ENCODE measurements around the gene RNF43.

Gene RNF43

GRCh38 chr17:58377661-58378060 is 39.7 kb downstream of the RNF43 start:
- DNase-seq = no peak
- no peaks in the 10 kb centered on the region for H3K9me3 Mint-ChIP-seq
- peaks cover 43% of the 10 kb centered on the region for H3K4me1 Mint-ChIP-seq
- peaks cover 3% of the 10 kb centered on the region for H3K27me3 Mint-ChIP-seq (ENCODE audit: low read depth, poor library complexity)
- no peak for TF ChIP-seq CTCF (IDR thresholded peaks at IDR 0.05)
- no peak overlapping the region for H3K4me3 Mint-ChIP-seq
- H3K27ac Mint-ChIP-seq = no peak overlapping the region
- no peaks in the 10 kb centered on the region for H3K36me3 Mint-ChIP-seq (ENCODE audit: low read depth)

- no peaks in the 10 kb centered on the region for H3K9me3 Mint-ChIP-seq
- DNase-seq = no peak
- no peak for TF ChIP-seq CTCF (IDR thresholded peaks at IDR 0.05)
- H3K27ac Mint-ChIP-seq = no peak overlapping the region
- peaks cover 3% of the 10 kb centered on the region for H3K27me3 Mint-ChIP-seq (ENCODE audit: low read depth, poor library complexity)
- peaks cover 38% of the 10 kb centered on the region for H3K4me1 Mint-ChIP-seq
- H3K4me3 Mint-ChIP-seq = no peak overlapping the region
- no peaks in the 10 kb centered on the region for H3K36me3 Mint-ChIP-seq (ENCODE audit: low read depth)
These were observed 40.2 kb downstream of the RNF43 start for GRCh38 chr17:58377093-58377601.

GRCh38 chr17:58376472-58377000 is 40.8 kb downstream of the RNF43 start:
- H3K36me3 Mint-ChIP-seq (ENCODE audit: low read depth) = no peaks in the 10 kb centered on the region
- no peak for TF ChIP-seq CTCF (IDR thresholded peaks at IDR 0.05)
- H3K4me3 Mint-ChIP-seq = no peak overlapping the region
- peaks cover 33% of the 10 kb centered on the region for H3K4me1 Mint-ChIP-seq
- H3K27me3 Mint-ChIP-seq (ENCODE audit: low read depth, poor library complexity) = peaks cover 3% of the 10 kb centered on the region
- H3K27ac Mint-ChIP-seq = no peak overlapping the region
- H3K9me3 Mint-ChIP-seq = no peaks in the 10 kb centered on the region
- DNase-seq = no peak

GRCh38 chr17:58375811-58376210 is 41.5 kb downstream of the RNF43 start:
- H3K9me3 Mint-ChIP-seq = no peaks in the 10 kb centered on the region
- TF ChIP-seq CTCF (IDR thresholded peaks at IDR 0.05) = no peak
- no peaks in the 10 kb centered on the region for H3K36me3 Mint-ChIP-seq (ENCODE audit: low read depth)
- peaks cover 4% of the 10 kb centered on the region for H3K27me3 Mint-ChIP-seq (ENCODE audit: low read depth, poor library complexity)
- DNase-seq = no peak
- peaks cover 26% of the 10 kb centered on the region for H3K4me1 Mint-ChIP-seq
- no peak overlapping the region for H3K4me3 Mint-ChIP-seq
- H3K27ac Mint-ChIP-seq = no peak overlapping the region

- DNase-seq = no peak
- peaks cover 4% of the 10 kb centered on the region for H3K27me3 Mint-ChIP-seq (ENCODE audit: low read depth, poor library complexity)
- H3K36me3 Mint-ChIP-seq (ENCODE audit: low read depth) = no peaks in the 10 kb centered on the region
- H3K27ac Mint-ChIP-seq = peak overlapping the region; percentile 6
- no peak overlapping the region for H3K4me3 Mint-ChIP-seq
- H3K9me3 Mint-ChIP-seq = no peaks in the 10 kb centered on the region
- TF ChIP-seq CTCF (IDR thresholded peaks at IDR 0.05) = no peak
- peaks cover 24% of the 10 kb centered on the region for H3K4me1 Mint-ChIP-seq
These were observed 42.1 kb downstream of the RNF43 start for GRCh38 chr17:58375256-58375655.

- H3K27me3 Mint-ChIP-seq (ENCODE audit: low read depth, poor library complexity) = peaks cover 4% of the 10 kb centered on the region
- DNase-seq = no peak
- peaks cover 25% of the 10 kb centered on the region for H3K4me1 Mint-ChIP-seq
- H3K4me3 Mint-ChIP-seq = no peak overlapping the region
- no peak for TF ChIP-seq CTCF (IDR thresholded peaks at IDR 0.05)
- H3K27ac Mint-ChIP-seq = no peak overlapping the region
- H3K36me3 Mint-ChIP-seq (ENCODE audit: low read depth) = no peaks in the 10 kb centered on the region
- H3K9me3 Mint-ChIP-seq = no peaks in the 10 kb centered on the region
These were observed 43.4 kb downstream of the RNF43 start for GRCh38 chr17:58373923-58374322.

Measured in nephron progenitor cell (in vitro differentiated cells).